OCI-LY1 (cell line): ENCODE results near the gene COL4A4.

Experiments
- H2AFZ ChIP-seq: fragments of 200-600 bp; sonication (generic), shearing (Covaris generic); 2 replicates; pipeline ENCODE4 v1.6.0; 2014; ENCODE audit warnings: antibody characterized with exemption, mild to moderate bottlenecking, low read length
- H3F3A ChIP-seq: fragments of 200-600 bp; sonication (generic), shearing (Covaris generic); 2 replicates; pipeline ENCODE4 v1.6.0; 2014; ENCODE audit warnings: mild to moderate bottlenecking, antibody characterized with exemption, low read length, moderate library complexity; ENCODE audit not compliant: insufficient read depth
- H3K27ac ChIP-seq: fragments of 200-600 bp; sonication (generic); 2 replicates; pipeline ENCODE4 v1.5.1; 2014; ENCODE audit warnings: low read length, mixed run types, mild to moderate bottlenecking, low read depth; ENCODE audit not compliant: poor library complexity, severe bottlenecking
- H3K27me3 ChIP-seq: fragments of 200-600 bp; sonication (generic); 2 replicates; pipeline ENCODE4 v1.6.0; 2014; ENCODE audit warnings: antibody characterized with exemption, mild to moderate bottlenecking, low read length, moderate library complexity; ENCODE audit not compliant: insufficient read depth
- H3K36me3 ChIP-seq: fragments of 200-600 bp; sonication (generic); 2 replicates; pipeline ENCODE4 v1.6.1; 2014; ENCODE audit warnings: mild to moderate bottlenecking, antibody characterized with exemption, low read length, moderate library complexity, mixed read lengths; ENCODE audit not compliant: insufficient read depth
- H3K4me1 ChIP-seq: fragments of 200-600 bp; sonication (generic); 2 replicates; pipeline ENCODE4 v1.5.1; 2014; ENCODE audit warnings: mild to moderate bottlenecking, low read length, moderate library complexity; ENCODE audit not compliant: insufficient read depth, severe bottlenecking
- H3K4me2 ChIP-seq: fragments of 200-600 bp; sonication (generic), shearing (Covaris generic); 2 replicates; pipeline ENCODE4 v1.6.1; 2014; ENCODE audit warnings: low read length
- H3K4me3 ChIP-seq: fragments of 200-600 bp; sonication (generic); 2 replicates; pipeline ENCODE4 v1.5.1; 2014; ENCODE audit warnings: low read length, low read depth, mild to moderate bottlenecking, mixed read lengths; ENCODE audit not compliant: poor library complexity, severe bottlenecking
- H3K79me2 ChIP-seq: fragments of 200-600 bp; shearing (Covaris generic); 2 replicates; pipeline ENCODE4 v1.6.1; 2016; ENCODE audit warnings: mixed run types, low read length, mixed read lengths; ENCODE audit not compliant: insufficient read depth
- H3K9ac ChIP-seq: fragments of 200-600 bp; sonication (generic), shearing (Covaris generic); 2 replicates; pipeline ENCODE4 v1.6.1; 2014; ENCODE audit warnings: mild to moderate bottlenecking, low read length, mixed read lengths
- H3K9me2 ChIP-seq: fragments of 200-600 bp; sonication (generic), shearing (Covaris generic); 2 replicates; pipeline ENCODE4 v1.6.1; 2014; ENCODE audit warnings: low read depth, mild to moderate bottlenecking, low read length, mixed read lengths
- H3K9me3 ChIP-seq: fragments of 200-600 bp; shearing (Covaris generic); 2 replicates; pipeline ENCODE4 v1.6.1; 2014; ENCODE audit warnings: low read length, mixed read lengths
- H4K20me1 ChIP-seq: fragments of 200-600 bp; sonication (generic), shearing (Covaris generic); 2 replicates; pipeline ENCODE4 v1.6.0; 2016; ENCODE audit warnings: mild to moderate bottlenecking, low read length; ENCODE audit not compliant: insufficient read depth
- EZH2 ChIP-seq: fragments of 200-600 bp; sonication (generic), shearing (Covaris generic); IDR thresholded peaks from 2 replicates; pipeline ENCODE4 v1.8.0; 2017; ENCODE audit warnings: borderline replicate concordance, mixed run types, mild to moderate bottlenecking, antibody characterized with exemption, low read length, moderate library complexity, mixed read lengths
- TF ChIP-seq, protein P1 (sequence below): fragments of 200-600 bp; sonication (generic), shearing (Covaris generic); IDR thresholded peaks from 2 replicates; pipeline ENCODE4 v1.5.1; 2017; ENCODE audit warnings: mild to moderate bottlenecking, antibody characterized with exemption, low read length, moderate library complexity, mixed read lengths

Gene COL4A4

DNA sequence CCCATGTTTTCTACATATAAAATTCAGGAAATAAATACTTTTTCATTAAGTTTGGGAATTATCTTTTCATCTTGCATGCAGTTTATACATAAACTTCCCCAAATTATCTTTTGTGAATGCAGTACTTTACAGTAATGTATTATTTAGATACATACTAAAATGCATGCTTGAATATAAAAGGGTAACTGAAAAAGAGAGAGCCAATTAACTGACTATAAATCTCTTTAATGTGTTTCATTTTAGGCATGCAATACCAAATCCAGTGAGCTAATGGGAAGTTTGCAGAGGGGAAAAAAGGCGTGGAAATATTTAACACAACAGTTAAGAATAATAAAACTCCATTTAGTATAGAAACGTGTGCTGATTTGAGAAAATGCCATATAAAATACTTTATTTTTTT, 39.2 kb downstream of the COL4A4 start:
- no peak for TF ChIP-seq EZH2
- TF ChIP-seq, protein P1, sequence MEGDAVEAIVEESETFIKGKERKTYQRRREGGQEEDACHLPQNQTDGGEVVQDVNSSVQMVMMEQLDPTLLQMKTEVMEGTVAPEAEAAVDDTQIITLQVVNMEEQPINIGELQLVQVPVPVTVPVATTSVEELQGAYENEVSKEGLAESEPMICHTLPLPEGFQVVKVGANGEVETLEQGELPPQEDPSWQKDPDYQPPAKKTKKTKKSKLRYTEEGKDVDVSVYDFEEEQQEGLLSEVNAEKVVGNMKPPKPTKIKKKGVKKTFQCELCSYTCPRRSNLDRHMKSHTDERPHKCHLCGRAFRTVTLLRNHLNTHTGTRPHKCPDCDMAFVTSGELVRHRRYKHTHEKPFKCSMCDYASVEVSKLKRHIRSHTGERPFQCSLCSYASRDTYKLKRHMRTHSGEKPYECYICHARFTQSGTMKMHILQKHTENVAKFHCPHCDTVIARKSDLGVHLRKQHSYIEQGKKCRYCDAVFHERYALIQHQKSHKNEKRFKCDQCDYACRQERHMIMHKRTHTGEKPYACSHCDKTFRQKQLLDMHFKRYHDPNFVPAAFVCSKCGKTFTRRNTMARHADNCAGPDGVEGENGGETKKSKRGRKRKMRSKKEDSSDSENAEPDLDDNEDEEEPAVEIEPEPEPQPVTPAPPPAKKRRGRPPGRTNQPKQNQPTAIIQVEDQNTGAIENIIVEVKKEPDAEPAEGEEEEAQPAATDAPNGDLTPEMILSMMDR = no peak
- Histone ChIP-seq H3K4me2 (no peak overlapping the region), H3K27ac (no peak overlapping the region), H3K9me3 (no peaks in the 10 kb centered on the region), H3K4me3 (no peak overlapping the region), H4K20me1 (no peaks in the 10 kb centered on the region), H3F3A (no peaks in the 10 kb centered on the region), H3K9me2 (no peaks in the 10 kb centered on the region), H3K27me3 (no peaks in the 10 kb centered on the region), H2AFZ (no peak overlapping the region), H3K4me1 (no peaks in the 10 kb centered on the region), H3K9ac (no peak overlapping the region), H3K79me2 (no peaks in the 10 kb centered on the region), H3K36me3 (peaks cover 9% of the 10 kb centered on the region; the same call in 1 of the 2 replicates)

DNA sequence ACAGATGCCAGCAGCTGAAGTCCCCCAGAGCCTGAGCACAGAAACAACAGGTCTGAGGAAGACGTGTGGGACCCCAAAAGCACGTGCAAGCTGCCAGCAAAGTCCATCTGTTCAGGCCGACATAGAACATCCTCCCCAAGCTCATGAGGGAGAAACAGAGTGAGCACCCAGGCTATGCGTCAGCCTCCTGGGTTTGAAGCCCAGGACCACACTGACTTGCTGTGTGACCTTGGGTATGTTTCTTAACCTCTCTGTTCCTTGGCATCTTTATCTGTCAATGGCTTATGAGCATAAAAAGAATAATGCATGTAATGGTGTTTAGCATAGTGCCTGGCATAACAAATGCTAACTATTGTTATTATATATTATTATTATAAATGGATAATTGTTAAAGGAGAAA, 40.3 kb downstream of the COL4A4 start:
- H3K9ac ChIP-seq = no peak overlapping the region
- H3K4me2 ChIP-seq = no peak overlapping the region
- no peaks in the 10 kb centered on the region for H4K20me1 ChIP-seq
- no peak overlapping the region for H2AFZ ChIP-seq
- peaks cover 9% of the 10 kb centered on the region; the same call in 1 of the 2 replicates for H3K36me3 ChIP-seq
- no peaks in the 10 kb centered on the region for H3K9me2 ChIP-seq
- no peaks in the 10 kb centered on the region for H3K4me1 ChIP-seq
- H3K9me3 ChIP-seq = no peaks in the 10 kb centered on the region
- H3K27ac ChIP-seq = no peak overlapping the region
- no peak for TF ChIP-seq EZH2
- TF ChIP-seq, protein P1 = no peak
- H3F3A ChIP-seq = no peaks in the 10 kb centered on the region
- H3K27me3 ChIP-seq = no peaks in the 10 kb centered on the region
- H3K4me3 ChIP-seq = no peak overlapping the region
- H3K79me2 ChIP-seq = no peaks in the 10 kb centered on the region

DNA sequence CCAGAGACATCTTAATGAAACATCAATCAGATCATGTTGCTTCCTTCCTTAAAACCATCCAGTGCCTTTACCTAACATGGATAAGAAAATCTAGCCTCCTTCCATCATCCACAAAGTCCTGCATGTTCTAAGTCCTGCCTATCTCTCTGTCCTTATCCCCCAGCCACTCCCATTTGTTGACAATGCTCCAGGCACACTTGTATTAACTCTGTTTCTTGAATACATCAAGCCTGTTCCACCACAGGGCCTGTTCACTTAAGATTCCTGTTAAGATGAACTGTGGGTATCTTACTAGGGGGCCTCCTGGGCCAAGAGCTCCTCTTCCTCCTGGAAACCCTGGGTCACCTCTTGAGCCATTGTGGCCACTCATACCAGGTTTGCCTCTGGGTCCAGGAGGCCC, 45.7 kb downstream of the COL4A4 start:
- no peak for TF ChIP-seq EZH2
- TF ChIP-seq, protein P1 = no peak
- no peaks in the 10 kb centered on the region for H3K79me2 ChIP-seq
- H3K27ac ChIP-seq = no peak overlapping the region
- H3F3A ChIP-seq = no peaks in the 10 kb centered on the region
- H3K9me2 ChIP-seq = no peaks in the 10 kb centered on the region
- H3K4me2 ChIP-seq = no peak overlapping the region
- H3K27me3 ChIP-seq = no peaks in the 10 kb centered on the region
- H2AFZ ChIP-seq = no peak overlapping the region
- H4K20me1 ChIP-seq = no peaks in the 10 kb centered on the region
- no peak overlapping the region for H3K4me3 ChIP-seq
- H3K9me3 ChIP-seq = no peaks in the 10 kb centered on the region
- no peaks in the 10 kb centered on the region for H3K4me1 ChIP-seq
- no peak overlapping the region for H3K9ac ChIP-seq
- H3K36me3 ChIP-seq = peaks cover 28% of the 10 kb centered on the region; the same call in 1 of the 2 replicates
